ENCODE results near the gene GNG4. TPM values are rescaled to one million over a fixed set of nuclear protein-coding genes. Genes with fewer than 3 reads are reported as not detected.

GNG4 gene
- total and polyA plus RNA-seq, 2 donors (not counting 1 experiment from before 2014, with no cell fraction given), result 0.52 TPM; not detected in 1

GRCh38 chr1:235533476-235534168 is 116.0 kb downstream of the GNG4 start:
- H3K27me3 Mint-ChIP-seq, result peaks cover 7% of the 10 kb centered on the region
- H3K79me2 ChIP-seq (ENCODE audit: control insufficient read depth, insufficient read depth, low read length), result no peaks in the 10 kb centered on the region
- H3K36me3 ChIP-seq (replicated peaks in 1 of 2; ENCODE audit: control extremely low read depth in 1 of 2, control insufficient read depth in 1 of 2, extremely low read depth in 1 of 2, insufficient read depth in 2 of 2, low read length in 1 of 2), result no peaks in the 10 kb centered on the region
- no peak overlapping the region for H2AFZ ChIP-seq (ENCODE audit: insufficient read depth, low read depth, low read length, poor library complexity, severe bottlenecking)
- no peaks in the 10 kb centered on the region for H3K27me3 ChIP-seq (replicated peaks in 1 of 4; ENCODE audit: control extremely low read depth in 1 of 4, control insufficient read depth in 3 of 4, insufficient read depth in 4 of 4, low read length in 3 of 4)
- no peak overlapping the region for H3K27ac ChIP-seq (ENCODE audit: low read length in 2 of 2)
- H3K4me3 Mint-ChIP-seq, result no peak overlapping the region
- H3K9ac ChIP-seq (ENCODE audit: low read length), result no peak overlapping the region
- ChIA-PET POLR2A (no interaction called here), CTCF (no interaction called here)
- no peaks in the 10 kb centered on the region for H3K9me3 ChIP-seq (ENCODE audit: control extremely low read depth in 1 of 3, control insufficient read depth in 2 of 3, insufficient read depth in 1 of 3, low read length in 2 of 3)
- TF ChIP-seq EZH2 (IDR thresholded peaks at IDR 0.05; ENCODE audit: borderline replicate concordance, insufficient read depth, low read depth, low read length, poor library complexity, severe bottlenecking) (no peak), CTCF (IDR thresholded peaks at IDR 0.05) (no peak)
- H3K9me3 Mint-ChIP-seq (ENCODE audit: insufficient read depth), result peaks cover 2% of the 10 kb centered on the region
- no peaks in the 10 kb centered on the region for H3K4me1 ChIP-seq (ENCODE audit: control insufficient read depth in 2 of 2, insufficient read depth in 2 of 2, low read length in 2 of 2)
- intact Hi-C loops (cut with micrococcal nuclease), result no loop called here
- H3K4me3 ChIP-seq (ENCODE audit: control extremely low read depth in 1 of 5, extremely low read depth in 1 of 5, insufficient read depth in 1 of 5, low read depth in 2 of 5, low read length in 4 of 5), result no peak overlapping the region
- H3K4me2 ChIP-seq (replicated peaks; ENCODE audit: low read depth, low read length, poor library complexity, severe bottlenecking), result no peak overlapping the region
- no peaks in the 10 kb centered on the region for H3K4me1 Mint-ChIP-seq
- no peaks in the 10 kb centered on the region for H4K20me1 ChIP-seq (ENCODE audit: control insufficient read depth, insufficient read depth, low read length, poor library complexity, severe bottlenecking)
- WGBS (ENCODE audit: insufficient coverage), result 72% methylated on average over 3 of the region's 8 CpGs
- ATAC-seq (ENCODE audit: low read depth), result no peak
- H3K27ac Mint-ChIP-seq, result no peak overlapping the region
- DNase-seq, result no peak

- intact Hi-C loops (cut with micrococcal nuclease), result no loop called here
- WGBS (ENCODE audit: insufficient coverage), result no CpG with 5 or more reads among the region's 2 CpGs
- H4K20me1 ChIP-seq (ENCODE audit: control insufficient read depth, insufficient read depth, low read length, poor library complexity, severe bottlenecking), result no peaks in the 10 kb centered on the region
- Mint-ChIP-seq H3K9me3 (ENCODE audit: insufficient read depth) (peaks cover 2% of the 10 kb centered on the region), H3K4me1 (no peaks in the 10 kb centered on the region), H3K4me3 (no peak overlapping the region), H3K27ac (no peak overlapping the region), H3K27me3 (peaks cover 7% of the 10 kb centered on the region)
- POLR2A ChIA-PET, result no interaction called here
- DNase-seq (no peak), ATAC-seq (ENCODE audit: low read depth) (no peak)
- CTCF ChIA-PET, result no interaction called here
- no peak overlapping the region for H3K4me2 ChIP-seq (replicated peaks; ENCODE audit: low read depth, low read length, poor library complexity, severe bottlenecking)
- no peaks in the 10 kb centered on the region for H3K36me3 ChIP-seq (replicated peaks in 1 of 2; ENCODE audit: control extremely low read depth in 1 of 2, control insufficient read depth in 1 of 2, extremely low read depth in 1 of 2, insufficient read depth in 2 of 2, low read length in 1 of 2)
- H3K79me2 ChIP-seq (ENCODE audit: control insufficient read depth, insufficient read depth, low read length), result no peaks in the 10 kb centered on the region
- H3K27me3 ChIP-seq (replicated peaks in 1 of 4; ENCODE audit: control extremely low read depth in 1 of 4, control insufficient read depth in 3 of 4, insufficient read depth in 4 of 4, low read length in 3 of 4), result no peaks in the 10 kb centered on the region
- no peak overlapping the region for H3K27ac ChIP-seq (ENCODE audit: low read length in 2 of 2)
- H2AFZ ChIP-seq (ENCODE audit: insufficient read depth, low read depth, low read length, poor library complexity, severe bottlenecking), result no peak overlapping the region
- H3K9me3 ChIP-seq (ENCODE audit: control extremely low read depth in 1 of 3, control insufficient read depth in 2 of 3, insufficient read depth in 1 of 3, low read length in 2 of 3), result no peaks in the 10 kb centered on the region
- TF ChIP-seq EZH2 (IDR thresholded peaks at IDR 0.05; ENCODE audit: borderline replicate concordance, insufficient read depth, low read depth, low read length, poor library complexity, severe bottlenecking) (no peak), CTCF (IDR thresholded peaks at IDR 0.05) (no peak)
- H3K9ac ChIP-seq (ENCODE audit: low read length), result no peak overlapping the region
- H3K4me1 ChIP-seq (ENCODE audit: control insufficient read depth in 2 of 2, insufficient read depth in 2 of 2, low read length in 2 of 2), result no peaks in the 10 kb centered on the region
- H3K4me3 ChIP-seq (ENCODE audit: control extremely low read depth in 1 of 5, extremely low read depth in 1 of 5, insufficient read depth in 1 of 5, low read depth in 2 of 5, low read length in 4 of 5), result no peak overlapping the region
These were observed 117.2 kb downstream of the GNG4 start for GRCh38 chr1:235532360-235532759.

Data from B cell (primary cell).